ENCODE measurements around the gene ANAPC7.

GRCh38 chr12:110436231-110436630, 32.7 kb upstream of the ANAPC7 start:
- TF ChIP-seq CTCF (IDR thresholded peaks at IDR 0.05) (no peak), POLR2AphosphoS5 (IDR thresholded peaks at IDR 0.05; ENCODE audit: low read depth, low read length) (no peak), REST (IDR thresholded peaks at IDR 0.05; ENCODE audit: insufficient read depth in 1 of 2, low read depth in 2 of 2, low read length in 1 of 2) (no peak), SIN3A (IDR thresholded peaks at IDR 0.05; ENCODE audit: borderline replicate concordance, insufficient read depth, low read depth, low read length) (no peak)

Data from Panc1 (cell line).